Right lobe of liver (tissue), 4 donors: ENCODE results near the gene RNPEPL1.

Source experiments
- CTCF ChIP-seq, 4 donors: fragments of 200-600 bp in 3 of 4; fragments of 450-650 bp in 1 of 4; IDR thresholded peaks; one replicate each; pipeline versions ENCODE4 v1.5.1 to v1.8.0; 2016 to 2022; ENCODE audit warnings: antibody characterized with exemption in 4 of 4, mild to moderate bottlenecking in 2 of 4
- POLR2A ChIP-seq: fragments of 450-650 bp; IDR thresholded peaks from one replicate; pipeline ENCODE4 v1.6.1; 2017; ENCODE audit warnings: antibody characterized with exemption, mild to moderate bottlenecking
- donor health status: DM: no; HTN: no; CAD: no.
- donor health status: DM: no; HTN: no; CAD: no.
- donor health status: DM: no; HTN: yes; CAD: no.

DNA sequence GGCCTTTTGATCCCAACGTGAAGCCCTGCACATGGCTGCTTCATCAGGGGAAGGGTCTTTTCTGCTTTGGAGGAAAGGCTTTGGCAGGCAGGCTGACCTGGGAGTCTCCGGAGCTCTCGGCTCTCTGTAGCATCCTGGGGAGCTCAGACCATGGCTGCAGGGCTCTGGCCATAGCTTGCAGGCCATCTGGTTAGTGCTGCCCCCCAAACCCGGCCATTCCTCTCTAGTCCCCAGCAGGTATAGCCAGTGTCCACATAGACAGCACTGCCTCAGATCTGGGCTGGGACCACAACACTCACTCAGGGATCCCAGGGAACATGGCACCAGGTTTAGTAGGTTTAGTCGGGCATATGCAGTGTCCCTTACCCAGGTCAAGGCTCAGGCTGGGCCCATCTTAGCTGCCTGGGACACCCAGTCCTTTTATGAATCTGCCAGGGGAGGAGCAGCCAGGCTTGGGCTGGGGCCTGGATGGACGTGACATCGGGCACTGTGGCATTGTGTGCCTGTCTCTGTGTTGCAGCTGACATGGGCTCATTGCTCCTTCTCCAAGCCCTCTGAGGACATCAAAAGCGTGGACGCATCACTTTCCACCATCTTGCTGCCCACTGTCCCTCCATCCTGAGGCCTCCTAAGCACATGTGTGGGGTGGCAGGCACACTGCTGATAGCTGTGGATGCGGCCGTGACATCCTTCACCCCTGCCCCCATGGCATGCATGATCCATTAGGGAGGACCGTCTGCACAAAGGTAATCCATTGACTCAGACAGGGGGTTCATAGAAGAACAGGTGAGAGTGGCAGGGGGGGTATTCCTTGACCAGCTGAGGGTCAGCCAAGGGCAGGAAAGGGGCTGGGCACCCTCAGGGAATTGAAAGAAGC lies 37.8 kb downstream of the RNPEPL1 start:
- TF ChIP-seq CTCF (IDR thresholded peaks at IDR 0.05), result no peak
- no peak for TF ChIP-seq POLR2A
